ENCODE measurements around the gene MESD.

GRCh38 chr15:80940851-80941250 is 48.8 kb downstream of the MESD start:
- TF ChIP-seq, protein P1, sequence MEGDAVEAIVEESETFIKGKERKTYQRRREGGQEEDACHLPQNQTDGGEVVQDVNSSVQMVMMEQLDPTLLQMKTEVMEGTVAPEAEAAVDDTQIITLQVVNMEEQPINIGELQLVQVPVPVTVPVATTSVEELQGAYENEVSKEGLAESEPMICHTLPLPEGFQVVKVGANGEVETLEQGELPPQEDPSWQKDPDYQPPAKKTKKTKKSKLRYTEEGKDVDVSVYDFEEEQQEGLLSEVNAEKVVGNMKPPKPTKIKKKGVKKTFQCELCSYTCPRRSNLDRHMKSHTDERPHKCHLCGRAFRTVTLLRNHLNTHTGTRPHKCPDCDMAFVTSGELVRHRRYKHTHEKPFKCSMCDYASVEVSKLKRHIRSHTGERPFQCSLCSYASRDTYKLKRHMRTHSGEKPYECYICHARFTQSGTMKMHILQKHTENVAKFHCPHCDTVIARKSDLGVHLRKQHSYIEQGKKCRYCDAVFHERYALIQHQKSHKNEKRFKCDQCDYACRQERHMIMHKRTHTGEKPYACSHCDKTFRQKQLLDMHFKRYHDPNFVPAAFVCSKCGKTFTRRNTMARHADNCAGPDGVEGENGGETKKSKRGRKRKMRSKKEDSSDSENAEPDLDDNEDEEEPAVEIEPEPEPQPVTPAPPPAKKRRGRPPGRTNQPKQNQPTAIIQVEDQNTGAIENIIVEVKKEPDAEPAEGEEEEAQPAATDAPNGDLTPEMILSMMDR (IDR thresholded peaks at IDR 0.05; ENCODE audit: poor library complexity, severe bottlenecking): no peak
- TF ChIP-seq TAF1 (IDR thresholded peaks at IDR 0.05; ENCODE audit: low read depth) (no peak), POLR2AphosphoS5 (IDR thresholded peaks at IDR 0.05) (no peak), MXI1 (conservative IDR thresholded peaks at IDR 0.05; ENCODE audit: poor library complexity, severe bottlenecking) (no peak), EZH2 (IDR thresholded peaks at IDR 0.05; ENCODE audit: borderline replicate concordance, insufficient read depth, low read length, poor library complexity, severe bottlenecking) (no peak), EP300 (conservative IDR thresholded peaks at IDR 0.05; ENCODE audit: poor library complexity, severe bottlenecking) (no peak), RAD21 (conservative IDR thresholded peaks at IDR 0.05) (no peak)
- TF ChIP-seq, protein P2, sequence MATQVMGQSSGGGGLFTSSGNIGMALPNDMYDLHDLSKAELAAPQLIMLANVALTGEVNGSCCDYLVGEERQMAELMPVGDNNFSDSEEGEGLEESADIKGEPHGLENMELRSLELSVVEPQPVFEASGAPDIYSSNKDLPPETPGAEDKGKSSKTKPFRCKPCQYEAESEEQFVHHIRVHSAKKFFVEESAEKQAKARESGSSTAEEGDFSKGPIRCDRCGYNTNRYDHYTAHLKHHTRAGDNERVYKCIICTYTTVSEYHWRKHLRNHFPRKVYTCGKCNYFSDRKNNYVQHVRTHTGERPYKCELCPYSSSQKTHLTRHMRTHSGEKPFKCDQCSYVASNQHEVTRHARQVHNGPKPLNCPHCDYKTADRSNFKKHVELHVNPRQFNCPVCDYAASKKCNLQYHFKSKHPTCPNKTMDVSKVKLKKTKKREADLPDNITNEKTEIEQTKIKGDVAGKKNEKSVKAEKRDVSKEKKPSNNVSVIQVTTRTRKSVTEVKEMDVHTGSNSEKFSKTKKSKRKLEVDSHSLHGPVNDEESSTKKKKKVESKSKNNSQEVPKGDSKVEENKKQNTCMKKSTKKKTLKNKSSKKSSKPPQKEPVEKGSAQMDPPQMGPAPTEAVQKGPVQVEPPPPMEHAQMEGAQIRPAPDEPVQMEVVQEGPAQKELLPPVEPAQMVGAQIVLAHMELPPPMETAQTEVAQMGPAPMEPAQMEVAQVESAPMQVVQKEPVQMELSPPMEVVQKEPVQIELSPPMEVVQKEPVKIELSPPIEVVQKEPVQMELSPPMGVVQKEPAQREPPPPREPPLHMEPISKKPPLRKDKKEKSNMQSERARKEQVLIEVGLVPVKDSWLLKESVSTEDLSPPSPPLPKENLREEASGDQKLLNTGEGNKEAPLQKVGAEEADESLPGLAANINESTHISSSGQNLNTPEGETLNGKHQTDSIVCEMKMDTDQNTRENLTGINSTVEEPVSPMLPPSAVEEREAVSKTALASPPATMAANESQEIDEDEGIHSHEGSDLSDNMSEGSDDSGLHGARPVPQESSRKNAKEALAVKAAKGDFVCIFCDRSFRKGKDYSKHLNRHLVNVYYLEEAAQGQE (IDR thresholded peaks at IDR 0.05; ENCODE audit: borderline replicate concordance): no peak
